ENCODE data around the gene PRKACA.

Gene PRKACA

GRCh38 chr19:14088634-14089411 lies 28.7 kb downstream of the PRKACA start:
- H3K9ac ChIP-seq (ENCODE audit: low read depth, low read length) = peak overlapping the region; percentile 60
- no peaks in the 10 kb centered on the region; the same call in 1 of the 2 replicates for H3K9me3 ChIP-seq (ENCODE audit: control insufficient read depth, insufficient read depth, low read length)
- no peaks in the 10 kb centered on the region; the same call in 1 of the 2 replicates for H3K4me1 ChIP-seq (ENCODE audit: insufficient read depth, low read length)
- no peaks in the 10 kb centered on the region for H3K36me3 ChIP-seq (ENCODE audit: insufficient read depth, low read length)

- Histone ChIP-seq H3K9ac (ENCODE audit: low read depth, low read length) (peak overlapping the region; percentile 70; the same call in 1 of the 2 replicates), H3K4me1 (ENCODE audit: insufficient read depth, low read length) (no peaks in the 10 kb centered on the region), H3K36me3 (ENCODE audit: insufficient read depth, low read length) (no peaks in the 10 kb centered on the region), H3K9me3 (ENCODE audit: control insufficient read depth, insufficient read depth, low read length) (no peaks in the 10 kb centered on the region)
Measured at GRCh38 chr19:14086098-14086497, 31.5 kb downstream of the PRKACA start.

GRCh38 chr19:14085309-14085995 lies 32.1 kb downstream of the PRKACA start, which contains the start of gene C19orf67:
TSS of gene C19orf67 (minus strand) at chr19:14085783. CDS start at chr19:14085627, 156 bp downstream.
- Histone ChIP-seq H3K9ac (ENCODE audit: low read depth, low read length) (peak within 1 kb of the TSS; percentile 70; the same call in 1 of the 2 replicates), H3K36me3 (ENCODE audit: insufficient read depth, low read length) (no peaks in the 10 kb centered on the region), H3K9me3 (ENCODE audit: control insufficient read depth, insufficient read depth, low read length) (no peaks in the 10 kb centered on the region), H3K4me1 (ENCODE audit: insufficient read depth, low read length) (no peaks in the 10 kb centered on the region)

GRCh38 chr19:14082675-14082960 lies 34.9 kb downstream of the PRKACA start:
- H3K9me3 ChIP-seq (ENCODE audit: control insufficient read depth, insufficient read depth, low read length) = no peaks in the 10 kb centered on the region
- no peak overlapping the region for H3K9ac ChIP-seq (ENCODE audit: low read depth, low read length)
- H3K36me3 ChIP-seq (ENCODE audit: insufficient read depth, low read length) = no peaks in the 10 kb centered on the region
- H3K4me1 ChIP-seq (ENCODE audit: insufficient read depth, low read length) = no peaks in the 10 kb centered on the region

DNA sequence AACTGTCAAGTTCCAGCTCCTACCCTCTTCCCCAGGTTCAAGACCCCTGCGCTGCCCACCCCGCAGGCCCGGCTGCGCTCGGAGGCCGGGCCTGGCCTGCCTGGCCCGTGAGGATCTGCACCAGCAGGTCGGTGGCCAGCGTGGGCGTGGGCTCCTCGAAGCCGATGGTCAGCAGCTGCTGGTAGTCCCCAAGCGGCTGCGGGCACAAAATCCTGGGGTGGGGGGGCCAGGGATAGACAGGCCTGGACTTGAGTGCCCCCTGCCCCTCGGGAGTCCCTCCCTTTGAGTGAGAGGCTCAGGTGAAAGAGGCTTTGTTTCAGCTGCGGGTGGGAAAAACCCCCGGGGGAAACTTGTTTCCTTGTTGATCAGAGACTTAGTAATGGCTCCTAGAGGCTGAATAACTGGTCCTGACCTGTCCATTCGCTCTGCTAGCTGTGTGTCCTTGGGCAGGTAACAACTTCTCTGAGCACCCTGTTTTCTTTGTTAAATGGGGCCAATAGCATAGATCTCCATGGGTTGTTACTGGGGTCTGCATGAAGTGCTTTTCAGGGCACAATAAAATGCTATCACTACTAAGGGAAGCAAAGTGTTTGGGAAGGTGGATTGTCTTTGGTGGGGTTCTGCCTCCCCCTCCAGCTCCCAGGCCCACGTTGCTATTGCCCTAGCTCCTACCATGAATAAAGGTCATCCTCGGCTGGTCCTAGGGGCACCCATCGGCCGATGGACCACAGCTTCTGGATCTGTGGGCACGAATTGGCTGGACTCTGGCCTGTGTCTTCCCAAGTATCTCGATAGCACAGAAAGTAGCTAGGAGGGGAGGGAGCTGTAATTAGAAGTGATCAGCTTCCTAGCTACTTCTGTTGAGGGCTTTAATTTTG lies 35.5 kb downstream of the PRKACA start:
- Histone ChIP-seq H3K9me3 (ENCODE audit: control insufficient read depth, insufficient read depth, low read length) (no peaks in the 10 kb centered on the region), H3K36me3 (ENCODE audit: insufficient read depth, low read length) (no peaks in the 10 kb centered on the region), H3K9ac (ENCODE audit: low read depth, low read length) (peak overlapping the region; percentile 66; the same call in 1 of the 2 replicates), H3K4me1 (ENCODE audit: insufficient read depth, low read length) (no peaks in the 10 kb centered on the region)

GRCh38 chr19:14080887-14081796 lies 36.4 kb downstream of the PRKACA start:
- H3K9ac ChIP-seq (ENCODE audit: low read depth, low read length) = peak overlapping the region; percentile 93

GRCh38 chr19:14078411-14078810 lies 39.2 kb downstream of the PRKACA start:
- H3K36me3 ChIP-seq (ENCODE audit: insufficient read depth, low read length) = no peaks in the 10 kb centered on the region
- H3K9ac ChIP-seq (ENCODE audit: low read depth, low read length) = no peak overlapping the region
- no peaks in the 10 kb centered on the region for H3K9me3 ChIP-seq (ENCODE audit: control insufficient read depth, insufficient read depth, low read length)
- H3K4me1 ChIP-seq (ENCODE audit: insufficient read depth, low read length) = no peaks in the 10 kb centered on the region

More at GRCh38 chr19:14080887-14081796, 36.4 kb downstream of the PRKACA start:
- no peaks in the 10 kb centered on the region for H3K36me3 ChIP-seq (ENCODE audit: insufficient read depth, low read length)
- no peaks in the 10 kb centered on the region for H3K9me3 ChIP-seq (ENCODE audit: control insufficient read depth, insufficient read depth, low read length)
- H3K4me1 ChIP-seq (ENCODE audit: insufficient read depth, low read length) = no peaks in the 10 kb centered on the region

DNA sequence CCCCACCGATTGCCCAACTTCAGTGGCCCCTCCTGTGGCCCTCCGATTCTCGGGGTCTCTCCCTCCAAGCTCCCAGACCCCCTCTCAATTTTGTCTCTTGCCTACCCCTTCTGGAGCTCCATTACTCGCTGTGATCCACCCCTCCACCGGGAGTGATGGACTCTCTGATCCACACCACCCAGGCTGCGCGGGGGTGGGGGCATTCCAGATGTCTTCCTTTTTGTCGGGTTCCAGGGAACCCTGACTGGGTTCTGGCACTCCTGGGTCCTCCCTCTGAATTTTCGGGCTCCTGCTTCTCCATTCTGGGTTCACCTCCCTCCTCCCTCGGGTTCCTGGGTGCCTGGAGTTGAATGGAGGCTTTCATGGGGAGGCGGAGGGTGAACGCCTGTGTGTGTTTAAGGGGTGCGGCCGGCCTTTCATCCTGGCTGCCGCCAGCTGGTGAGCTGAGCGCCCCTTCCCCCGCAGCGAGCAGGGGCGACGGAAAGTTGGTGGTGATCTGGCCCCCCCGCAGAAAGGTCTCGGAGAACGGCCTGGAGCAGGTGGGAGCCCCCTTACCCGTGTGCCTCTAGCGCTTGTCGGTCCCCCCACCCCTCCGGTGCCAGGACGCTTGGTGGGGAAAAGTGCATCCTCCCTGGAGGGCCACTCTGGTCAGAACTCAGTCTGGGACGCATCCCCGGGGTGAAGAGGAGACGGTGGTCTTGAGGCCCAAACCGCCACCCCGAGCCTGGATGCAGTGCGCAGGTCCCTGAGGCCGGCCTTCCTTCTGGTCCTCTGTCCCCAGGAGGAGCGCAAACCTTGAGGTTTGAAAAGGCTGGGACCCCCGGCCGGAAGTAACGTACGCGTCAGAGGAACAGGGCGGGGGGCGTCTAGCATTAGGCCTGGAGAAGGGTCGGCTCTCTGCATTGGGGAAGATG lies 43.4 kb downstream of the PRKACA start:
- Histone ChIP-seq H3K9ac (ENCODE audit: low read depth, low read length) (peak overlapping the region; percentile 74), H3K36me3 (ENCODE audit: insufficient read depth, low read length) (no peaks in the 10 kb centered on the region), H3K9me3 (ENCODE audit: control insufficient read depth, insufficient read depth, low read length) (no peaks in the 10 kb centered on the region), H3K4me1 (ENCODE audit: insufficient read depth, low read length) (no peaks in the 10 kb centered on the region; the same call in 1 of the 2 replicates)

GRCh38 chr19:14073261-14073924 lies 44.2 kb downstream of the PRKACA start:
- Histone ChIP-seq H3K36me3 (ENCODE audit: insufficient read depth, low read length) (no peaks in the 10 kb centered on the region), H3K9ac (ENCODE audit: low read depth, low read length) (peak overlapping the region; percentile 74; the same call in 1 of the 2 replicates), H3K9me3 (ENCODE audit: control insufficient read depth, insufficient read depth, low read length) (no peaks in the 10 kb centered on the region), H3K4me1 (ENCODE audit: insufficient read depth, low read length) (no peaks in the 10 kb centered on the region; the same call in 1 of the 2 replicates)

DNA sequence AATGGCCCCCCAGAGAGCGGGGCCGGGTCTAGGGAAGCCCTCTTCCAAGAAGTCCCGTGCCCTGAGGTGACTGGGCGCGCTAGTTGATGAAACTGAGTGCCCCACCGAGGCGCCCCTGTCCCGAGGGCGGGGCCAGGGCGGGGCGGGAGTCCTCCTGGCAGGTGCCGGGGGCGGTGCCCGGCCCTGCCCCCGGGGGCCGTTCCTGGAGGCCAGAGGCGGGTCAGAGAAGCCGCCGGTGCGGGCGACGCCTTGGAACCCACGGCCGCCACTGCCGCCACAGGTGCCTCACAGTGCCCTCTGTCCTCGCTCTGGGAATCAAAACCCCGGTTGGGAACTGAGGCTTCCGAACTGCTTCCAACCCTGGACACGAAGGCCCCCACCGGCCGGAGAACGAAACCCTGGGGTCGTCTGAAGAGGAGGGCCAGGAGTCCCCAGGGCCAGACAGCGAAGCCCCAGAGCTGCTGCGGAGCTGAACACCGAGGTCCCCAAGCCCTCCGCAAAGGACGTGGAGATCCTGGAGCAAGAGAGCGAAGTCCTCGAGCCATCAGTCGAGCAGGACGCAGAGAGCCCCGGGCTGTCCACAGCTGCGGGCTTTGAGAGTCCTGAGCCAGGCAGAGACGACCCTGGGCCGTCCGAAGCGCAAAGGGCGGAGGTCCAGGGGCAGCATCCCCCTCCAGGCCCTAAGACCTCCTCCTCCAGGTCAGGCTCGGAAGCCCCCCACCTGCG lies 44.9 kb downstream of the PRKACA start, which contains the start of gene MISP3:
Gene MISP3, plus strand, starts transcription at position 252 of the 726 bp plus-strand sequence. CDS start 524 bp downstream, outside the sequence.
- peak within 1 kb of the TSS; percentile 74; the same call in 1 of the 2 replicates for H3K9ac ChIP-seq (ENCODE audit: low read depth, low read length)
- H3K4me1 ChIP-seq (ENCODE audit: insufficient read depth, low read length) = no peaks in the 10 kb centered on the region; the same call in 1 of the 2 replicates

GRCh38 chr19:14070268-14071050 lies 47.1 kb downstream of the PRKACA start:
- H3K36me3 ChIP-seq (ENCODE audit: insufficient read depth, low read length) = no peaks in the 10 kb centered on the region

More for the DNA sequence above, 44.9 kb downstream of the PRKACA start, which contains the start of gene MISP3:
- H3K9me3 ChIP-seq (ENCODE audit: control insufficient read depth, insufficient read depth, low read length) = no peaks in the 10 kb centered on the region
- no peaks in the 10 kb centered on the region for H3K36me3 ChIP-seq (ENCODE audit: insufficient read depth, low read length)

More at GRCh38 chr19:14070268-14071050, 47.1 kb downstream of the PRKACA start:
- H3K9ac ChIP-seq (ENCODE audit: low read depth, low read length) = no peak overlapping the region
- no peaks in the 10 kb centered on the region; the same call in 1 of the 2 replicates for H3K4me1 ChIP-seq (ENCODE audit: insufficient read depth, low read length)
- H3K9me3 ChIP-seq (ENCODE audit: control insufficient read depth, insufficient read depth, low read length) = no peaks in the 10 kb centered on the region
